H9 (cell line): ENCODE data around the gene PPP1R2C. TPM values are rescaled to one million over a fixed set of nuclear protein-coding genes. Genes with fewer than 3 reads are reported as not detected.

Experiments used
- DNase-seq: peaks from one replicate; pipeline ENCODE4 v3.0.0-alpha.2; 2017
- H2AFZ ChIP-seq: one replicate; pipeline ENCODE4 v1.6.1; 2013; ENCODE audit warnings: mild to moderate bottlenecking, low read length, control low read depth, moderate library complexity
- H2AK5ac ChIP-seq: 2 replicates; pipeline ENCODE4 v1.6.1; 2013; ENCODE audit warnings: low read length, control low read depth, mixed read lengths; ENCODE audit not compliant: insufficient read length
- H2BK120ac ChIP-seq: one replicate; pipeline ENCODE4 v1.6.1; 2013; ENCODE audit warnings: low read depth, mild to moderate bottlenecking, low read length, control low read depth, inconsistent platforms; ENCODE audit not compliant: poor library complexity, severe bottlenecking
- H2BK12ac ChIP-seq: 2 replicates; pipeline ENCODE4 v1.6.1; 2013; ENCODE audit warnings: low read length, control low read depth, mixed read lengths, low read depth; ENCODE audit not compliant: insufficient read length
- H2BK15ac ChIP-seq: 2 replicates; pipeline ENCODE4 v1.6.1; 2013; ENCODE audit warnings: low read depth, low read length, control low read depth
- H2BK20ac ChIP-seq: one replicate; pipeline ENCODE4 v1.6.1; 2013; ENCODE audit warnings: low read depth, mild to moderate bottlenecking, low read length, control low read depth, inconsistent platforms; ENCODE audit not compliant: poor library complexity, severe bottlenecking
- H2BK5ac ChIP-seq: 2 replicates; pipeline ENCODE4 v1.6.1; 2013; ENCODE audit warnings: low read length, control low read depth, mixed read lengths; ENCODE audit not compliant: insufficient read length
- H3K14ac ChIP-seq: 2 replicates; pipeline ENCODE4 v1.6.1; 2013; ENCODE audit warnings: low read length, control low read depth; ENCODE audit not compliant: insufficient read depth
- H3K18ac ChIP-seq: 2 replicates; pipeline ENCODE4 v1.6.1; 2013; ENCODE audit warnings: low read depth, mild to moderate bottlenecking, mixed read lengths, low read length, control low read depth; ENCODE audit not compliant: insufficient read length
- H3K23ac ChIP-seq: 2 replicates; pipeline ENCODE4 v1.6.1; 2013; ENCODE audit warnings: low read length, control low read depth, mixed read lengths, low read depth; ENCODE audit not compliant: insufficient read length
- H3K23me2 ChIP-seq: 2 replicates; pipeline ENCODE4 v1.6.1; 2013; ENCODE audit warnings: low read depth, mild to moderate bottlenecking, mixed read lengths, low read length, control low read depth; ENCODE audit not compliant: insufficient read length, poor library complexity, severe bottlenecking
- H3K27ac ChIP-seq: 2 replicates; pipeline ENCODE4 v1.5.1; 2013; ENCODE audit warnings: low read length, control low read depth, mixed read lengths, low read depth; ENCODE audit not compliant: insufficient read length
- H3K27me3 ChIP-seq: 2 replicates; pipeline ENCODE4 v1.6.1; 2013; ENCODE audit warnings: low read length, control low read depth, inconsistent platforms; ENCODE audit not compliant: insufficient read depth
- H3K4ac ChIP-seq: 2 replicates; pipeline ENCODE4 v1.6.1; 2013; ENCODE audit warnings: low read depth, mild to moderate bottlenecking, control low read depth, inconsistent platforms, low read length, moderate library complexity
- H3K4me1 ChIP-seq: 2 replicates; pipeline ENCODE4 v1.6.1; 2013; ENCODE audit warnings: low read length, control low read depth, inconsistent platforms; ENCODE audit not compliant: insufficient read depth
- H3K4me2 ChIP-seq: 2 replicates; pipeline ENCODE4 v1.6.1; 2013; ENCODE audit warnings: low read length, control low read depth, mixed read lengths; ENCODE audit not compliant: insufficient read length, insufficient read depth
- H3K56ac ChIP-seq: 2 replicates; pipeline ENCODE4 v1.6.1; 2013; ENCODE audit warnings: low read depth, mild to moderate bottlenecking, mixed read lengths, low read length, control low read depth; ENCODE audit not compliant: insufficient read length
- H3K79me1 ChIP-seq: 2 replicates; pipeline ENCODE4 v1.6.1; 2013; ENCODE audit warnings: low read depth, mild to moderate bottlenecking, moderate library complexity, low read length, control low read depth, inconsistent platforms; ENCODE audit not compliant: insufficient read depth, poor library complexity, severe bottlenecking
- H3K79me2 ChIP-seq: 2 replicates; pipeline ENCODE4 v1.6.1; 2013; ENCODE audit warnings: low read length, control low read depth, inconsistent platforms; ENCODE audit not compliant: insufficient read depth
- H3K9ac ChIP-seq: 2 replicates; pipeline ENCODE4 v1.6.1; 2013; ENCODE audit warnings: low read length, control low read depth, mixed read lengths; ENCODE audit not compliant: insufficient read length; ENCODE audit errors: extremely low read depth
- H3K9me3 ChIP-seq: one replicate; pipeline ENCODE4 v1.6.1; 2013; ENCODE audit warnings: low read depth, low read length, inconsistent platforms; ENCODE audit not compliant: control insufficient read depth
- H3T11ph ChIP-seq: one replicate; pipeline ENCODE4 v1.6.1; 2013; ENCODE audit warnings: mild to moderate bottlenecking, low read length, control low read depth, inconsistent platforms
- H4K20me1 ChIP-seq: one replicate; pipeline ENCODE4 v1.6.1; 2013; ENCODE audit not compliant: control insufficient read depth, insufficient read length, insufficient read depth
- H4K5ac ChIP-seq: 2 replicates; pipeline ENCODE4 v1.6.1; 2013; ENCODE audit warnings: low read depth, mild to moderate bottlenecking, mixed read lengths, low read length, control low read depth; ENCODE audit not compliant: insufficient read length
- H4K8ac ChIP-seq: replicated peaks from 2 replicates; pipeline ENCODE4 v1.6.1; 2013; ENCODE audit warnings: low read length, control low read depth, mixed read lengths, low read depth; ENCODE audit not compliant: insufficient read length
- H4K91ac ChIP-seq: 2 replicates; pipeline ENCODE4 v1.6.1; 2013; ENCODE audit warnings: low read depth, mild to moderate bottlenecking, moderate library complexity, mixed read lengths, low read length, control low read depth; ENCODE audit not compliant: insufficient read length
- H3K27ac Mint-ChIP-seq, 3 experiments: 2 replicates in 2 of 3; 3 replicates in 1 of 3; pipeline ENCODE4 v1.8.0; 2020 to 2021; ENCODE audit warnings: mixed read lengths in 3 of 3, mild to moderate bottlenecking in 1 of 3, moderate library complexity in 1 of 3
- H3K27me3 Mint-ChIP-seq: 2 replicates; pipeline ENCODE4 v1.8.0; 2021; ENCODE audit warnings: low read depth, mild to moderate bottlenecking, moderate library complexity, mixed read lengths
- H3K36me3 Mint-ChIP-seq, 3 experiments: 2 replicates in 2 of 3; 3 replicates in 1 of 3; pipeline ENCODE4 v1.8.0; 2020 to 2021; ENCODE audit warnings: low read depth in 3 of 3, mixed read lengths in 3 of 3; ENCODE audit not compliant: insufficient read depth in 1 of 3
- H3K4me1 Mint-ChIP-seq, 2 experiments: 2 replicates each; pipeline ENCODE4 v1.8.0; 2020; ENCODE audit warnings: mixed read lengths in 2 of 2
- H3K4me3 Mint-ChIP-seq, 2 experiments: 2 replicates in 1 of 2; 3 replicates in 1 of 2; pipeline ENCODE4 v1.8.0; 2020 to 2021; ENCODE audit warnings: mild to moderate bottlenecking in 2 of 2, mixed read lengths in 2 of 2, moderate library complexity in 1 of 2
- H3K9me3 Mint-ChIP-seq, 2 experiments: 2 replicates in 1 of 2; 3 replicates in 1 of 2; pipeline ENCODE4 v1.8.0; 2020; ENCODE audit warnings: mild to moderate bottlenecking in 2 of 2, mixed read lengths in 2 of 2, moderate library complexity in 1 of 2
- WGBS: extraction: QIAGEN DNeasy Blood & Tissue Kit; methylation state at CpG from one replicate; pipeline ENCODE4 v1.1.7; 2013; ENCODE audit warnings: missing lambda C conversion rate, low lambda C conversion rate, mixed read lengths; ENCODE audit not compliant: insufficient read length; ENCODE audit errors: extremely low coverage; 5-methylcytosine and 5-hydroxymethylcytosine counted together
- total RNA-seq: library from RNA; stranded (reverse); gene quantifications from 2 replicates; pipeline ENCODE4 v1.2.1, GENCODE V29; 2021
- TF ChIP-seq, protein P1 (sequence below): fragments of 200-600 bp; sonication (generic); conservative IDR thresholded peaks from 3 replicates; pipeline ENCODE4 v1.8.0; 2021; ENCODE audit warnings: antibody characterized with exemption, mild to moderate bottlenecking

Gene PPP1R2C
- total RNA-seq, 1 experiment from 2014 or later, result not detected

DNA sequence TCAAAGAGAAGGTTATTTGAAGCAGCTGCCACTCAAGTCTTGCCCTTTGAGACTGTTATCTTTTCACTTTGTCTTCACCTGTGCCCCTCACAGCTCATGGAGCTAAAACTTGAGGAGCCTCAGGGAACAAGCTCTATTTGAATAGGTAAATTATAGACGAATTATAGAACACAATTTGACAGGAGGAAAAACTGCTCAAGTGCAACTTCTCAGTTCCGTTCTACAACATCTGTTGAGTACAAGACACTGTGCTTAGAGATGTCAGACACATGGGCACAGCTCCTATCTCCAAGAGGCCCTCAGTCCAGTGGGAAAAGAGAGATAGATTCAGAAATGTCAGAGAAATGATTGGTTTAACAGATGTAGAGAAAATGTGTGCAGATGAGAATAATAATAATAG, 5.1 kb downstream of the PPP1R2C start:
- Mint-ChIP-seq H3K27me3 (no peaks in the 10 kb centered on the region), H3K36me3 (peaks cover 11 to 42% (median 37%) of the 10 kb centered on the region in 3 experiments), H3K4me3 (no peak overlapping the region), H3K9me3 (peaks cover 28 to 46% of the 10 kb centered on the region in 2 experiments), H3K27ac (no peak overlapping the region), H3K4me1 (peaks cover 5 to 8% of the 10 kb centered on the region in 2 experiments)
- Histone ChIP-seq H4K20me1 (no peaks in the 10 kb centered on the region), H2BK20ac (no peak overlapping the region), H2BK5ac (no peak overlapping the region), H2AK5ac (no peak overlapping the region), H3K23ac (no peak overlapping the region), H2BK15ac (no peak overlapping the region), H3T11ph (no peak overlapping the region), H3K27ac (no peak overlapping the region), H4K91ac (no peak overlapping the region), H3K9me3 (peaks cover 7% of the 10 kb centered on the region), H3K23me2 (no peaks in the 10 kb centered on the region), H3K4ac (no peak overlapping the region), H2BK120ac (no peak overlapping the region), H4K8ac (no peak overlapping the region), H3K27me3 (no peaks in the 10 kb centered on the region), H3K14ac (no peak overlapping the region), H3K56ac (no peak overlapping the region), H3K79me2 (no peaks in the 10 kb centered on the region), H3K4me1 (no peaks in the 10 kb centered on the region), H2BK12ac (no peak overlapping the region), H3K79me1 (no peaks in the 10 kb centered on the region), H4K5ac (no peak overlapping the region), H3K4me2 (no peak overlapping the region), H2AFZ (no peak overlapping the region), H3K18ac (no peak overlapping the region), H3K9ac (no peak overlapping the region)
- TF ChIP-seq, protein P1, sequence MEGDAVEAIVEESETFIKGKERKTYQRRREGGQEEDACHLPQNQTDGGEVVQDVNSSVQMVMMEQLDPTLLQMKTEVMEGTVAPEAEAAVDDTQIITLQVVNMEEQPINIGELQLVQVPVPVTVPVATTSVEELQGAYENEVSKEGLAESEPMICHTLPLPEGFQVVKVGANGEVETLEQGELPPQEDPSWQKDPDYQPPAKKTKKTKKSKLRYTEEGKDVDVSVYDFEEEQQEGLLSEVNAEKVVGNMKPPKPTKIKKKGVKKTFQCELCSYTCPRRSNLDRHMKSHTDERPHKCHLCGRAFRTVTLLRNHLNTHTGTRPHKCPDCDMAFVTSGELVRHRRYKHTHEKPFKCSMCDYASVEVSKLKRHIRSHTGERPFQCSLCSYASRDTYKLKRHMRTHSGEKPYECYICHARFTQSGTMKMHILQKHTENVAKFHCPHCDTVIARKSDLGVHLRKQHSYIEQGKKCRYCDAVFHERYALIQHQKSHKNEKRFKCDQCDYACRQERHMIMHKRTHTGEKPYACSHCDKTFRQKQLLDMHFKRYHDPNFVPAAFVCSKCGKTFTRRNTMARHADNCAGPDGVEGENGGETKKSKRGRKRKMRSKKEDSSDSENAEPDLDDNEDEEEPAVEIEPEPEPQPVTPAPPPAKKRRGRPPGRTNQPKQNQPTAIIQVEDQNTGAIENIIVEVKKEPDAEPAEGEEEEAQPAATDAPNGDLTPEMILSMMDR, result no peak
- WGBS, result no CpG with 5 or more reads among the region's 2 CpGs
- no peak for DNase-seq
